GM10266 (cell line): ENCODE measurements around the gene MRPL46.

ENCODE experiments used
- DNase-seq: peaks from one replicate; pipeline ENCODE4 v3.0.0; 2012; ENCODE audit errors: extremely low spot score
- TF ChIP-seq, protein P1 (sequence below): IDR thresholded peaks from 2 replicates; pipeline ENCODE4 v1.5.1; 2012; ENCODE audit warnings: mild to moderate bottlenecking, low read depth; ENCODE audit not compliant: control insufficient read depth, insufficient read depth; ENCODE audit errors: missing control alignments

MRPL46 gene

DNA sequence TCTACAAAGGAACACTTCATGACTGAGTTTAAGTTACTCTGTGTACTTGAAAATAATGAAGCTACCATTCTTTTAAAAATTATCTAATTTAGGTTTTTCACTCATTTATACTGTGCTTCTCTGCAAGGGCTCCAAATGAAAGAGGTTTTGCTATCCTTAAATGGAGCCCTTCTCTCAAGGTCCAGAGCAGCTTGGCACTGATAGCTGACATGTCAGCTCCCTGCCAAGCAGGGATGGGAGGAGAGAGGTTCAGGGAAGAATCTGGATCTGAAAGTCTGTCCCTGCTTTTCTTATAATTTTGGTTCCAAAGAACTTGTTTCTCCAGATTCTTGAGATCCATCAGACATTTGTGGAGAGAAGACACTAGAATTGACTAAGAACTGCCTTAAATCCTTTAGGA lies 39.4 kb upstream of the MRPL46 start:
- TF ChIP-seq, protein P1, sequence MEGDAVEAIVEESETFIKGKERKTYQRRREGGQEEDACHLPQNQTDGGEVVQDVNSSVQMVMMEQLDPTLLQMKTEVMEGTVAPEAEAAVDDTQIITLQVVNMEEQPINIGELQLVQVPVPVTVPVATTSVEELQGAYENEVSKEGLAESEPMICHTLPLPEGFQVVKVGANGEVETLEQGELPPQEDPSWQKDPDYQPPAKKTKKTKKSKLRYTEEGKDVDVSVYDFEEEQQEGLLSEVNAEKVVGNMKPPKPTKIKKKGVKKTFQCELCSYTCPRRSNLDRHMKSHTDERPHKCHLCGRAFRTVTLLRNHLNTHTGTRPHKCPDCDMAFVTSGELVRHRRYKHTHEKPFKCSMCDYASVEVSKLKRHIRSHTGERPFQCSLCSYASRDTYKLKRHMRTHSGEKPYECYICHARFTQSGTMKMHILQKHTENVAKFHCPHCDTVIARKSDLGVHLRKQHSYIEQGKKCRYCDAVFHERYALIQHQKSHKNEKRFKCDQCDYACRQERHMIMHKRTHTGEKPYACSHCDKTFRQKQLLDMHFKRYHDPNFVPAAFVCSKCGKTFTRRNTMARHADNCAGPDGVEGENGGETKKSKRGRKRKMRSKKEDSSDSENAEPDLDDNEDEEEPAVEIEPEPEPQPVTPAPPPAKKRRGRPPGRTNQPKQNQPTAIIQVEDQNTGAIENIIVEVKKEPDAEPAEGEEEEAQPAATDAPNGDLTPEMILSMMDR, result no peak
- no peak for DNase-seq

- TF ChIP-seq, protein P1, result no peak
- no peak for DNase-seq
These were observed 38.5 kb upstream of the MRPL46 start for GRCh38 chr15:88505721-88506120.

DNA sequence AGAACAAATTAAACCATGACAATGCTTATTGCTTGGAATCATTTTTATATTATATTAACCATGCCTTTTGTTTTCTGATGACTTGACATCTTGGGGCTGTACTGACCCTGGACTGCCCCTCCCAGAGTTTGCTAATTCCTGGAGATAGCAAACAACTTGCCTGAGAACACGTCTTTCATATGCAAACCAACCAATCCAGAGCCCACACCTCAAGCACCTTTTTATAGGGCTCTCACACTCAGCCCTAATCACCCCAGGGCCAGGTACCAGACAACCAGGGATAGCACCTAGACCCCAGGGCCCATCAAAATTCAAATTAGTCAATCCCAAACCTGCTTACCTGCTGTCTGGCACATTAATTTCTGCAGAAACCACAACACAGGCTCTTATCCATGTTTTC lies 37.3 kb upstream of the MRPL46 start:
- DNase-seq, result no peak
- TF ChIP-seq, protein P1, result no peak

- TF ChIP-seq, protein P1, result no peak
- no peak for DNase-seq
These were observed 31.8 kb upstream of the MRPL46 start for GRCh38 chr15:88498996-88499395.

DNA sequence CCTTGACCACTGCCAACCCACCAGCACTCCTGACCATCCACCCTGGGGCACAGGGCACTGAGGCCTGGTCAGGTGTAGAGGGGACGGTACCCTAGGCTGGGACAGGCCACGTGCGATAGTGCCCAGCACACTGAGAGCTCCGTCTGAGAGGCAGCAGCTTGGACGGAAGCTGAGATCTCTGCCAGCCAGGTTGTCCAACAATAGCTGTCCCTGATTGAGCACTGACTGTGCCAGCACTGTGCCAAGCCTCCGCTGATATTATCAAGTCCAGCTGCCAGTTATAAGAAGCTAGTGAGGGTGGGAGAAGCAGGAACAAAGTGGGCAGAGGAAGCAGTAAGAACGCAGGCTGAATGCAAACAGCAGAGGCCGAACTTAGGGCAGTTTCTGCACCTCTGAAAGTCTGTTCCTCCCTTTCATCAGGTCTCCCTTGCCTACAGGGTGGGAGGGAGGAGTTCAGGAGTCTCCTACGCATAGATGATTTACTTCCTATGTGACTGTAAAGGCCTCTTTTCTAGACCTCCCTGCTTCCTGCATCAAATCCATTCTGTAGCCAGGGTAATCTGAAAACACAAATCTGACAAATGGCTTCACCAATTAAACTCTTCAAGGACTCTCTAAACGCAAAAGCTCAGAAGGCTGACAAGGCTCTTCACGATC lies 30.0 kb upstream of the MRPL46 start:
- no peak for DNase-seq
- TF ChIP-seq, protein P1, result no peak

DNA sequence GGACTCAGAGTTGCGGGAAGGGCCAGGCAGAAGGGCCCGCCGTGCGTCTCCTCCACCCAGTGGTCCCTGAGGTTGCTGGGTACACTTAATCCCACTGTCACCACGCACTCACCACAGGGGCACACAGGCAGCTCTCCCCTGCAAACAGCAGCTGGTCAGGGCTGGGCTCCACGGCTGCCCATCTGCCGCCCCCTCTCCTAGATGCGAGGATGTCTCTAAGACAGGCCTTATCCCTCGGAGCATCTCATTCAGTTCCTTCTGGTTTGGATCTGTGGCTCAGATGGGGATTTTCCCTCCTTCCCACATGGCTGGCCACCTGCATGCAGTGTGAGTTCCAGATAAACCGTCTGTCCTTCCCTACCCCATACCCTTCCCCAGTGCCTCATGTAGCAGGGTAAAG lies 26.7 kb upstream of the MRPL46 start:
- TF ChIP-seq, protein P1, result no peak
- no peak for DNase-seq

DNA sequence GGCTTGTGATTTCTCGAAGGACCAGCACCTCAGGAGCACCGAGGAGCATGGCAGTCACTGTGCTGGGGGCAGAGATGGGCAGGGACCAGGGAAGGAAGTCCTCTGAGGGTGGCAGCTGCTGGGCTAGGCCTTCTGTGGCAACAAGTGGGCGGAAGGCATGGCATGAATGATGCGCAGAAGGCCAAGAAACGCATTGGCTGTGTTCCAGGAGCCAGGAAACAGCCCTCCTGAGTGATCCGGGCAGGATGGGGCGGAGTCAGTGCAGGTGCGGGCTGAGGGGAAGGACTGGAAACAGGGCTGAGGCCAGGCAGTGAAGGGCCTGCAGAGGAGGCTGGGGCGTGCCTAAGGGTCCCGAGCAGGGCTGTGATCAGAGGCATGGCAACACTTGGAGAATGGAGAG lies 24.0 kb upstream of the MRPL46 start:
- TF ChIP-seq, protein P1, result no peak

More for the DNA sequence above, 24.0 kb upstream of the MRPL46 start:
- no peak for DNase-seq
